Ascending aorta (tissue), 2 donors: ENCODE measurements around the gene ANKRD11. TPM values are rescaled to one million over a fixed set of nuclear protein-coding genes. Genes with fewer than 3 reads are reported as not detected.

Source experiments
- DNase-seq, 2 donors: peaks; one replicate each; pipeline ENCODE4 v3.0.0-alpha.2; 2019; ENCODE audit warnings: low spot score in 2 of 2
- H3K27ac ChIP-seq, 2 donors: fragments of 200-600 bp; sonication (generic); one replicate each; pipeline ENCODE4 v1.5.1; 2016 to 2017; ENCODE audit warnings: mild to moderate bottlenecking in 1 of 2
- H3K27me3 ChIP-seq: fragments of 200-600 bp; sonication (generic); one replicate; pipeline ENCODE4 v1.5.1; 2017
- H3K36me3 ChIP-seq, 2 donors: fragments of 200-600 bp; sonication (generic); one replicate each; pipeline ENCODE4 v1.5.1; 2016
- H3K4me1 ChIP-seq, 2 donors: fragments of 200-600 bp; sonication (generic); one replicate each; pipeline ENCODE4 v1.5.1; 2016 to 2017; ENCODE audit warnings: mild to moderate bottlenecking in 1 of 2
- H3K4me3 ChIP-seq, 2 donors: fragments of 200-600 bp; sonication (generic); one replicate each; pipeline ENCODE4 v1.5.1; 2016 to 2017; ENCODE audit warnings: mild to moderate bottlenecking in 1 of 2
- H3K9me3 ChIP-seq, 2 donors: fragments of 200-600 bp; sonication (generic); one replicate each; pipeline ENCODE4 v1.5.1; 2016
- intact Hi-C: fragments of 100-400 bp; cut with DNase I; formaldehyde crosslinking; loops from one replicate; pipeline ENCODE4 v1.15.1; 2023
- total RNA-seq: library from RNA; depleted of rRNA; stranded (reverse); fragments of >200 nt; gene quantifications from one replicate; pipeline ENCODE4 v1.1.0, GENCODE V29; 2016
- TF ChIP-seq, protein P1 (sequence below), 3 experiments: fragments of 200-600 bp in 2 of 3; fragments of 450-650 bp in 1 of 3; sonication (generic) in 2 of 3; IDR thresholded peaks; one replicate each; pipeline ENCODE4 v1.5.1; 2016 to 2019; ENCODE audit warnings: antibody characterized with exemption in 3 of 3, mild to moderate bottlenecking in 1 of 3, moderate library complexity in 1 of 3

ANKRD11 gene
- total RNA-seq, 1 donor from 2014 or later, result 124 TPM

DNA sequence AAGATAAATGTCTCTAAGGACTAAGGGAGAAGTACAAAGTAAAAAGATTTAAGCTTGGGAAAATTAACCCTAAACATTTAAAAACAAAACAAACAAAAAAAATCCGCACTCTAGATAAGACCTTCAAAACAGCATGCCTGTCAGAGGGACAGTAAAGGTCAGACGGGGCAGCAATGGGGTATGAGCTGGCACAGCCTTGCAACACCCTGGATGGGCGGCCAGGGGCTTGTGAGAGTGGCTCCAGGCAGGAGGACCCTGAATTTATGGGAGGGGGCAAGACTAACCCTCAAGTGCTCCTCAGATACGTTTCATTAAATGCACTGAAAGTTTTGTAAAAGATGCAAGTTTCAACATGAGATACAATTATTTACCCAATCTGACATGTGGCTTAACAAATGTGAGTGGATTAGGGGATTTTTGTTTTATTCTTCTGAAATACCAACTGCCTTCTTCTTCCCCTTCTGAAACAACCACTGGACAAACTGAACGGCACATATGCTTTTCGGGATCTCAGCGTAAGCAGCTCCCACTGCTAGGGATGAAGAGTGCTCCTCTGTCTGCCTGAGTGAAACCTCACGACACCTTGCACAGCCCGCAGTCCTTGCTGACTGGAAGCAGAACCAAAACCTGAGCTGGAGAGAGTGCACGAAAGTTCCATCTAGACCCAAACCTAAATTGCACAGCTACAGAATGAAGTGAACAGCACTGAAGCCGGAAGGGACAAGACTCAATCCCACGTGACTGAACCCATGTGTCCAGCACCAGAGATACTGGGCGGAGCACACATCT, 128.4 kb downstream of the ANKRD11 start:
- Histone ChIP-seq H3K4me3 (no peak overlapping the region), H3K4me1 (peaks cover 16 to 30% of the 10 kb centered on the region in 2 donors), H3K9me3 (no peaks in the 10 kb centered on the region), H3K27ac (no peak overlapping the region), H3K36me3 (no peaks in the 10 kb centered on the region), H3K27me3 (no peaks in the 10 kb centered on the region)
- intact Hi-C loops, result no loop called here
- no peak for DNase-seq
- TF ChIP-seq, protein P1, sequence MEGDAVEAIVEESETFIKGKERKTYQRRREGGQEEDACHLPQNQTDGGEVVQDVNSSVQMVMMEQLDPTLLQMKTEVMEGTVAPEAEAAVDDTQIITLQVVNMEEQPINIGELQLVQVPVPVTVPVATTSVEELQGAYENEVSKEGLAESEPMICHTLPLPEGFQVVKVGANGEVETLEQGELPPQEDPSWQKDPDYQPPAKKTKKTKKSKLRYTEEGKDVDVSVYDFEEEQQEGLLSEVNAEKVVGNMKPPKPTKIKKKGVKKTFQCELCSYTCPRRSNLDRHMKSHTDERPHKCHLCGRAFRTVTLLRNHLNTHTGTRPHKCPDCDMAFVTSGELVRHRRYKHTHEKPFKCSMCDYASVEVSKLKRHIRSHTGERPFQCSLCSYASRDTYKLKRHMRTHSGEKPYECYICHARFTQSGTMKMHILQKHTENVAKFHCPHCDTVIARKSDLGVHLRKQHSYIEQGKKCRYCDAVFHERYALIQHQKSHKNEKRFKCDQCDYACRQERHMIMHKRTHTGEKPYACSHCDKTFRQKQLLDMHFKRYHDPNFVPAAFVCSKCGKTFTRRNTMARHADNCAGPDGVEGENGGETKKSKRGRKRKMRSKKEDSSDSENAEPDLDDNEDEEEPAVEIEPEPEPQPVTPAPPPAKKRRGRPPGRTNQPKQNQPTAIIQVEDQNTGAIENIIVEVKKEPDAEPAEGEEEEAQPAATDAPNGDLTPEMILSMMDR (IDR thresholded peaks at IDR 0.05), result no peak

DNA sequence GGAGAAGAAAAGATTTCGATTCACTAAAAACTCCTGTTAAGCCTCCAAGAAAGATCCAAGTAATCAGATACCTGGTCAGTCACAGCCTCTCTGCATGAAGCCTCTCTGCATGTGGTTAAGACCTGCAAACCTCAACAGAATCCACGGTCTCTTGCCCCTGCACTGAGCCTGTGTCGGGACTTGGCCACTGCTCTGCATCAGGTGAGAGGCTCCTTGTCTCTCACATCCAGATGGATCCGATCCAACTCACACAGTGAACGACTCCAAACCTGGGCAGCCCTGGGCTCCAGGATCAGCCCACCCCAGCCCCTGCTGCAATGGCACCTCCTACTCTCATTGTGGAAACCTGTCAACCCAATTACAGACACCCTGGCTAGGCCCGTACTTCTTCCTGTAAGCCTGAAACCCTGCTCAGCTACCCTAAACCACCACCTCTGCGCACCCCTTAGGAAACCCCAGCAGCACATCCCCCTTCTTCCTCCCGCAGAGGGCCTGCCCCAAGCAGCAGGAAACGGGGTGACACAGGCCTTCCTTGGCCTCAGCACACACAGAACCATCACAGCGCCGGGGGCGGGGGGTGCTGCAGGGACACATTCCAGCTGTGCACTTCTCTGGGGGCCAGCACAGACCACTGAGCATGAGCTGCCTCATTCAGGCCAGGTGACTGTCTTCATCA, 129.5 kb downstream of the ANKRD11 start:
- Histone ChIP-seq H3K4me1 (peaks cover 16 to 30% of the 10 kb centered on the region in 2 donors), H3K9me3 (no peaks in the 10 kb centered on the region), H3K4me3 (no peak overlapping the region), H3K27ac (no peak overlapping the region), H3K27me3 (no peaks in the 10 kb centered on the region), H3K36me3 (no peaks in the 10 kb centered on the region)
- intact Hi-C loops, result no loop called here
- no peak for DNase-seq
- TF ChIP-seq, protein P1 (IDR thresholded peaks at IDR 0.05), result no peak

DNA sequence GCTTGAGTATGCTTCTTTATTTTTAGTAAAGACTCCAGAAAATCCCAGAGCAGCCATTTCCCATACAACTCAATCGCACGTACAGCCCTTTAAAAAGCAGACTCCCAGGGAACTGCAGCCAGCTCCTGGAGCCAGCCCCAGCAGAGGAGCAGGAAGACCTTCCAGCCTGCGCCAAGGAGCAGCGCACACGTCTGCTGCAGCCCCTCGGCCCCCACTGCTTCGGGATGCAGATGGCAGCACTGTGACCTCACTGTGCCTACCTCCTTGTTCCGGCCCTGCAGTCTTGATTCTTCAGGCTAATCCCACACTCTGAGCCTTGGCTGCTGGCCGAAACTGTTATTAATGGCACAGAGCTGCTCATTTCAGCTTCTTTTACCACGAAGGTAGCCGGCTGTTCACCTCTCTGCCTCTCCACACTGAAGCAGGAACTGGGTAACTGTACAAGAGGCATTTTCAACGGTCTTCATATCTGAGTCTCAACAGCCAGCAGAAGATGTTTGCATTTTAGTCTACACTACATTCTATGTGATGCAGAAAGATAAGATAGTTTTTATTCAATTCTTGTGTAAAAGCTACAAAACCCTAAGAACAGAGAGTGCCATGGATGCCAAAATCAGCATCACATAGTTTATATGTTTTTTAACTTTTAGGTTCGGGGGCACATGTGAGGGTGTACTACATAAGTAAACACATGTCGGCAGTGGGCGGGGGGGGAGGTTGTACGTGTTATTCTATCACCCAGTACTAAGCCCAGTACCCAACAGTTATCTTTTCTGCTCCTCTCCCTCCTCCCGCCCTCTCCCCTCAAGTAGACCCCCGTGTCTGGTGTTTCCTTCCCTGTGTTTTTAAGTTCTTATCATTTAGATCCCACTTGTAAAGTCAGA, 130.9 kb downstream of the ANKRD11 start:
- Histone ChIP-seq H3K4me3 (no peak overlapping the region), H3K27me3 (no peaks in the 10 kb centered on the region), H3K9me3 (no peaks in the 10 kb centered on the region), H3K27ac (no peak overlapping the region), H3K36me3 (no peaks in the 10 kb centered on the region), H3K4me1 (peaks cover 12 to 25% of the 10 kb centered on the region in 2 donors)
- DNase-seq, result no peak
- TF ChIP-seq, protein P1 (IDR thresholded peaks at IDR 0.05), result no peak
- intact Hi-C loops, result no loop called here

DNA sequence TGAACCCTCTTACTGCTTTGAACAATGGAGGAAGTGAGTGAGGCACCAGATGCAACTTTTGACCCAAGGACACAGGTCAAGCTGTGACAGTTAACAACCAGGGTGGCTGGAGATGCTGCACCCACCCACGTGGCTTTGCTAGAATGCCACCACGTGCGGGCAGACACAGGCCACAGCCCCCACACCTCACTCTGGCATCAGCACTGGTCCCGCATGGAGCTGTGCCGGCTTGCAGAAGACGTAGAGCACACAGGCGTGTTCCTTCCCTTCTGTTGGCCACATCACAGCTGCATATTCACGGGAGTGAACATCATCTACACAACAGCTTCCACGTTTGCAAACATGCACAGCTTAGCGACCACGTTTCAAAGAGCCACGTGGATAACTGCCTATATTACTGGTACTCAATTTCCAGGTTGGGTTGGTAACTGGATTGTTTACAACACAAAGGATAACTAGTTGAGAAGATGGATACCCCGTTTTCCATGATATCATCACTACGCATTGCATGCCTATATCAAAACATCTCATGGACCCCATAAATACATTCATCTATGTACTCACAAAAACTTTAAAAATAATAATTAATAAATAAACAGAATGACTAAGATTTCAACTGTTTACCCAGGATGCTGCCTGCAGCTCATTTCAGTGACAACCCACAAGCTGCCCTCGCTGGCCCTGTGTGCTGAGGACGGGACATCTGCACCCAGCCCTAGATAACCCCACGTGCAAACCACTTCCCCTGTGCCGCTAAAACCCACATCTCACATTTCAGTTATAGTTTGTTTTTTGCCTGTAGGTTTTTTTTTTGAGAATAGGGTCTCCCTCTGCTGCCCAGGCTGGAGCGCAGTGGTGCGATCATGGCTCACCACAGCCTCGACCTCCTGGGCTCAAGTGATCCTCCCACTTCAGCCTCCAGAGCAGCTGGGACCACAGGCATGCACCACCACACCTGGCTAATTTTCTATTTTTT, 132.0 kb downstream of the ANKRD11 start:
- H3K4me1 ChIP-seq, result peaks cover 5 to 16% of the 10 kb centered on the region in 2 donors

More for the DNA sequence above, 132.0 kb downstream of the ANKRD11 start:
- H3K27me3 ChIP-seq, result no peaks in the 10 kb centered on the region
- no peak overlapping the region for H3K27ac ChIP-seq
- TF ChIP-seq, protein P1 (IDR thresholded peaks at IDR 0.05), result no peak
- no peaks in the 10 kb centered on the region for H3K36me3 ChIP-seq
- no peak overlapping the region for H3K4me3 ChIP-seq
- no peaks in the 10 kb centered on the region for H3K9me3 ChIP-seq
- no peak for DNase-seq
- intact Hi-C loops, result no loop called here
